NCI-H187 (cell line): ENCODE data around the gene TMSB10.
"Not testable (repeated sequence)": the region's sequence is repeated elsewhere in the genome, so short reads cannot be mapped to it uniquely, and the experiment has no call there.

Source experiments
- DNase-seq, 2 experiments: peaks; one replicate each; lab custom pipeline; 2025; lab: John Stamatoyannopoulos, UW

The TMSB10 gene

GRCh38 chr2:84905181-84906107 lies at the start of gene TMSB10:
Gene TMSB10, plus strand, starts transcription at chr2:84905656.
- peak; percentile 25 to 54 for DNase-seq

GRCh38 chr2:84855731-84856130 lies 49.7 kb upstream of the TMSB10 start:
- no peak for DNase-seq

DNA sequence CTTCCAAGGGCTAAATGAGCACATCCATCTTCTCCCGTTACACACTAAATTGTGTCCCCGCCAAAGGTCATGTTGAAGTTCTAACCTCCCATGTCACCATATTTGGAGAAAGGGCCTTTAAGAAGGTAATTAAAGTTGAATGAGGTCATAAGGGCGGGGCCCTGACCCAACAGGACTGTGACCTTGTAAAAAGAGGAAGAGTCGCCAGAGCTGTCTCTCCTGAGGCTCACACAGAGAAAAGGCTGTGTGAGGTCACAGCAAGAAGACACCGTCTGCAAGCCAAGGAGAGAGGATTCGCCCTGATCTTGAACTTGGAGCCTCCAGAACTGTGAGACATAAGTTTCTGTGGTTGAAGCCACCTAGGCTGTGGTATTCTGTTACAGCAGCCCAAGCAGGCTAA lies 48.7 kb upstream of the TMSB10 start:
- DNase-seq, result no peak

GRCh38 chr2:84857566-84857965 lies 47.9 kb upstream of the TMSB10 start:
- DNase-seq, result no peak

- DNase-seq, result no peak
Observed at GRCh38 chr2:84858123-84858522, 47.3 kb upstream of the TMSB10 start.

DNA sequence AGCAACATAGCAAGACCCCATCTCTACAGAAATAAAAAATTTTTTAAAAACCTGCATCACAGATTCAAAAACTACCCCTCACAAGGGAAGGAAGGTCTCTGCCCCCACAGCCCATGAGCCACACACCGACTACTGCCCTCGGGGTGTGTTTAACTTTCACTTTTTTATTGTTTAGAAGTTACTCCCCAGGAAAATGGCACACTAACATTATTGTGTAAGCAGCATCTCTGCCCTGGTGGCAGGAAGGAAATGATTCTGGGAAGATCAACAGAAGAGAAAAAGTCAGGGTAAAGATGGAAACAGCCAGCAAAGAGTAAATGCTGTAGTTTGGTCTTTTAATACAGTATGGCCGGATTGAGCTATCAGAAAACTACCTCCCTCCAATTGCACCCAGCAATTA lies 46.5 kb upstream of the TMSB10 start:
- no peak for DNase-seq

- DNase-seq, result no peak
Observed at GRCh38 chr2:84861539-84861938, 43.9 kb upstream of the TMSB10 start.

- DNase-seq, result no peak
Observed at GRCh38 chr2:84862006-84862405, 43.5 kb upstream of the TMSB10 start.

DNA sequence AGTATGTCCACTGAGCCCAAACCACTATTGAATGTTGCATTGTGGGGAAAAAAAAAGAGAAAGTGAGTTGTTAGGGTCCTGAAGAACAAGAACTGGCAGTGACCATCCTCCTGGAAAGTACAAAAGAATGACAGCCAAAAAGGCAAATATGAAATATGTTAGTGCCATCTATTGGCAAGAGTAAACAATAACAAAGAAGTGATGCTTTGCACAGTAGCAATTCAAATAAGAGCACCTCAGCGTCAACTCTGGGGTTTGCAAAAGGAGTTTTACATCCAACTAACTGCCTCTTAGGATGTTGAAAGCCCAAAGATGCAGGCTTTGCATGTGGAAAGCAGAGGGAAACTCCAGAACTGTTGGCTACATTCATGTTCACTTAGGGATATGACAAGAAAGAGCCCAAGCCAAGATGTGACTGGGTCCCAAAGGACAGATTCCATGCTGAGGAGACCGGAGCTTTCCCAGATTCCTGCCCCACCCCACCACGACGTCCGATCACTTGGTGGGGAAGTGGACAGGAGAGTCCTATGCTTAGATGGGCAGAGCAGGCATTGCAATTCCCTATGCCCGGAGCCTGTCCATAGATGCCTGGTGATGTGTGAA lies 40.2 kb upstream of the TMSB10 start:
- DNase-seq, result no peak

DNA sequence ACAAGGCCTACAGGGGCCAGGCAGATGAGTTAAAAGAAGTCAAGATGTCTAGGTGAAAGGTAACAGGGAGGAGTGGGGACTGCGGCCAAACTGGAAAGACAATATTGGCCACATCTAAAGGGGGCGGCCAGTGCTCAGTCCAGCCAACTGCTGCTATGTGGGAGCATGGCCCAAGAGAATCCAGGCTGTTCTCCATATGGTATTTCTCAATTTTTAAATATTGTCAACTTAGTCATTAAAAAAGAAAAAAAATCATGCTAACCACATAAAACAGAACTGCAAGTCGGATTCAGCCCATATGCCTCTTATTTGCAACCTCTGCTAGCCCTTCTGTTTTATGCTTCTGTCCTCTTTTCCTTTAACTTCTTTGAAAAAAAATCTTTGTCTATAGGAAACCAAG lies 39.3 kb upstream of the TMSB10 start:
- DNase-seq, result no peak

DNA sequence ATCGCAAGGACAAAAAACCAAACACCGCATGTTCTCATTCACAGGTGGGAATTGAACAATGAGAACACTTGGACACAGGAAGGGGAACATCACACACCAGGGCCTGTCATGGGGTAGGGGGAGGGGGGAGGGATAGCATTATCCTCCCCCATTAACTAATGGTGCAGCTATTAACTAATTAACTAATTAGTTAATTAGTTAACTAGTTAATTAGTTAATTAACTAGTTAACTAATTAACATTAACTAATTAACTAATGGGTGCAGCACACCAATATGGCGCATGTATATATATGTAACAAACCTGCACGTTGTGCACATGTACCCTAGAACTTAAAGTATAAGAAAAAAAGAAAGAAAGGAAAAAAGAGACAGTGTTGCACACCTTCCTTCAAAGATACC lies 37.1 kb upstream of the TMSB10 start:
- not testable (repeated sequence) for DNase-seq

DNA sequence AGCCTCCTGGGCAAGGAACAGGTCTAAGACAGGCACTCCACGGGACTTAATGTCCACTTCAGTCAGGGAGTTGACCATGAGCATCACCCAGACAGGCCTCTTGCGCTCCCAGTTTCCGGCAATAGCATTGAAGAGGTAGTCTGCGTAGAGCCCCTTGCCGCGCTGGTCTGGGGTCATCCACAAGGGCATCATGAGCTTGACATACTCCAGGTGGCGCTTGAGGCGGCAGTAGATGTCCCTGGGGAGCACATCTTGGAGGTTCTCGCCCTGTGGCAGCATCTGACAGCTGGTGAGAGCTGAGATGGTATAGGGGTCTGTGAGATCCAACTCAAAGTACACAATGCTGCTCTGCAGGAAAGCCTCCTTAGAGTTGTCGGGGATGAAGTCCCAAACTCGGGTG lies 35.1 kb upstream of the TMSB10 start:
- DNase-seq, result no peak

GRCh38 chr2:84872691-84873090 lies 32.8 kb upstream of the TMSB10 start:
- not testable (repeated sequence) for DNase-seq

GRCh38 chr2:84873350-84873749 lies 32.1 kb upstream of the TMSB10 start:
- DNase-seq, result no peak

GRCh38 chr2:84874381-84875212 lies 30.9 kb upstream of the TMSB10 start:
- no peak for DNase-seq

DNA sequence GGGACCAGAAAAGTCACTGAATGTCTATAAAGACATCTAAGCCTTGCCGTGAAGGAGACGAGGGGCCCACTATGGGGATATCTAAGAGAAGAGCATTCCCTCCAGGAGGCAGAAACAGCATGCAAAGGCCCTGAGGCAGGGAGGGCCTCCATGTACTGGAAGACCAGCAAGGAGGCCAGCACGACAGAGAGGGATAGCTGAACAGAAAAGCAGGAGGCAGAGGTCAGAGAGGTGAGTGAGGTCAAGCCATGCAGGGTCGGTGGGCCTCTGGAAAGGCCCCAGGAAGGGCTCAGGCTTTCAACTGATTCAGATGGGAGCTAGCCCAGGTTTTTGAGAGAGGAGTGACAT lies 30.3 kb upstream of the TMSB10 start:
- DNase-seq, result no peak

DNA sequence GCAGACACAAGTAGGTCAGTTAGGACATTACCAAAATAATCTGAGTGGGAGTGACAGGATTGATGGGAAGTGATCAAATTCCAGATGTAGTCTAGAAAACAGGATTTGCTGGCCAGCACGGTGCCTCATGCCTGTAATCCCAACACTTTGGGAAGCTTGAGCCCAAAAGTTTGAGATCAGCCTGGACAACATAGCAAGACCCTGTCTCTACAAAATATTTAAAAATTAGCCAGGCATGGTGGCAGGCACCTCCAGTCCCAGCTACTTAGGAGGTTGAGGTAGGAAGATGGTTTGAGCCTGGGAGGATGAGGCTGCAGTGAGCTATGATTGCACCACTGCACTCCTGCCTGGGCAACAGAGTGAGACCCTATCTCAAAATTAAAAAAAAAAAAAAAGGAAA lies 29.8 kb upstream of the TMSB10 start:
- DNase-seq, result not testable (repeated sequence)

DNA sequence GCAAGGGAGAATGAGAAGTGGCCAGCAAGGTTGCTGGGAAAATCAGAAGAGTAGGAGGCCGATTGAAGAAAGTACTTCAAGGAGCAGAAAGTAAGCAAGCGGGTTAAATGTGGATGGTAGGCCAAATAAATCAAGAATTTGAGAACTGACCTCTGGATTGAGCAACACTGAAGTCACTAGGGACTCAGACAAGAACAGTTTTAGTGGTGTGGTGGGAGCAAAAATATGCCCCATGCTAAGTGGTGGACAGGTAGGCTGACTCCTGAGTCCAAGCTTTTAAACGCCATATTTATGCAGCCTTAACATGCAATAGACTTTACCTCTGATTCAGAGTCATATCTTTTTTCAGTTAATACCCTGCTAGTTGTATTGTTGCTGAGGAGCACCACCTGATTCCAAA lies 29.1 kb upstream of the TMSB10 start:
- no peak for DNase-seq

DNA sequence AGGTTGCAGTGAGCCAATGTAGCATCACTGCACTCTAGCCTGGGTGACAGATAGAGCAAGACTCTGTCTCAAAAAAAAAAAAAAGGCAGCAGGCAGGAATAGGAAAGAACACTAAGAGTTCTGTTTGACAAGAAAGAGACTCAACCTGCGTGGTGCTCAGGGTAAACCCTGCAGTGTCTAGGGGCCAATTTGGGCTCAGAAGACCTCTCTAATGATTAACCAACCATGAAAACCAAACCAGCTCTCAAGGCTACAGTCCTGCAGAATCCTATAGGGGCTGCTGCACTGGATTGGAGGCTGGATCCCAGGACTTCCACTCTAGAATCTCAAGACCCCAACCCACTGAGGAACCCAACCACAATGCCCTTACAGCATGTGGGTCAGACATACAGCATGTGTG lies 27.0 kb upstream of the TMSB10 start:
- DNase-seq, result no peak

- no peak for DNase-seq
Observed at GRCh38 chr2:84878896-84879583, 26.4 kb upstream of the TMSB10 start.

DNA sequence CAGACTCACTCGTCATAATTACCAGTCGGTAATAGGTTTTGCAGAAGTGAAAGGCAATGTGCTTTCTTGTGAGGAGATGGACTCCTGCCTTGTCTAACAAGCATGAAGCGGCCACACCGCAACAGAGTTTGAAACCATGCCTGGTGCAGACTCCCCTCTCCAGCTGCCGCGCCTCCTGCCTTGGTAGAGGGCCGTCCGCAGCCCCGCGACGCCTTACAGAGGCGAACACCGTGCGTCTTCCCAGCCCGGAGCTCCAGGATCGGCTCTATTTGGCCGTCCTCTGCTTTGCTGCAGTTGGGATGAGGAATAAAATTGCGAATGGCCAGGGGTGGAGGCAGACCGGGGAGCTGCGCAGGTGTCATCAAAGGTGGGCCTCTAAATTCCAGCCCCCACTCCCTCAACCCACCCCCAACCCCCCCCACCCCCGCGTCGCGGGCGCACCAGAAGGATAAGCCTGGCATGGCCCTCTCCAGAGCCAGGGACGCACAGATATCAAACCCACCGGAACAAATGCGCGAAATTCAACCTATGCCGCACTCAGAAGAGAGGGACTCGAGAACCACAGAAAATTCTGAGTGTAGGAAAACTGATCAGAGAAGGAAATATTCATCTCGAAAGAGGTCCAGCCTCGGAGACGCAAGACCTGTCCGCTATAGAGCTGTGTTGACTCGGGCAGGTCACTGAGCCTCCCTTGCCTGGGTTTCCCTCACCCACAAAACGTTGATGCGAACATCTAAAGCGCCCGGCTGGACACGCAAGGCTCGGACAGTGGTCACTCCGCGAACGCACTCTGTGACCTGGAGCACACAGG lies 25.7 kb upstream of the TMSB10 start:
- DNase-seq, result no peak

DNA sequence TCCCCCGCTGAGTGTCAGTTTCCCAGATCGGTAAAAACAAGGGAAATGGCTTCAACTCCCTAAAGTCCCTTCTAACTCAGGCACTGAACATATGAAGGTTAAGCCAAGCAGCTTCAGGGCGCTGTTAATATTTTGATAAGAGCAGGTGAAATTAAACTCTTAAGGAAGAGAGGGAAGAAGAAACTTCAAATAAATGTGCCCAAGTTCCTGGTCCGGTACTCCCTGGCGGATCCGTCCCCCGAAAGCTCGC lies 25.1 kb upstream of the TMSB10 start:
- no peak for DNase-seq
